Stomach (tissue), 9 donors: ENCODE data around the gene GRAMD1A. TPM values are rescaled to one million over a fixed set of nuclear protein-coding genes. Genes with fewer than 3 reads are reported as not detected.

Source experiments
- DNase-seq, 2 donors: peaks; one replicate each; pipeline versions ENCODE4 v3.0.0 to v3.0.0-alpha.2; 2013 to 2019
- H3K27ac ChIP-seq, 5 donors: fragments of 200-600 bp in 4 of 5; sonication (generic) in 4 of 5; one replicate each; pipeline ENCODE4 v1.5.1; 2013 to 2019; ENCODE audit warnings: mild to moderate bottlenecking in 1 of 5, moderate library complexity in 1 of 5
- H3K27me3 ChIP-seq, 3 donors: fragments of 200-600 bp; sonication (generic); one replicate each; pipeline ENCODE4 v1.5.1; 2017 to 2019; ENCODE audit warnings: mixed run types in 1 of 3
- H3K36me3 ChIP-seq, 4 donors: fragments of 200-600 bp; sonication (generic); 1 replicate in 3 of 4; 2 replicates in 1 of 4; pipeline ENCODE4 v1.5.1; 2016 to 2019
- H3K4me1 ChIP-seq, 4 donors: fragments of 200-600 bp; sonication (generic); one replicate each; pipeline ENCODE4 v1.5.1; 2016 to 2019
- H3K4me3 ChIP-seq, 4 donors: fragments of 200-600 bp; sonication (generic) in 3 of 4; one replicate each; pipeline ENCODE4 v1.5.1; 2016 to 2019; ENCODE audit warnings: mild to moderate bottlenecking in 1 of 4
- H3K9me3 ChIP-seq, 4 donors: fragments of 200-600 bp; sonication (generic); one replicate each; pipeline ENCODE4 v1.5.1; 2016 to 2019
- CTCF ChIP-seq, 7 experiments: fragments of 450-650 bp in 4 of 7; fragments of 200-600 bp in 3 of 7; sonication (generic) in 3 of 7; IDR thresholded peaks; one replicate each; pipeline ENCODE4 v1.5.1; 2016 to 2019; ENCODE audit warnings: antibody characterized with exemption in 7 of 7, control low read depth in 2 of 7, mild to moderate bottlenecking in 1 of 7
- EP300 ChIP-seq: sonication (generic); formaldehyde crosslinking; IDR thresholded peaks from one replicate; pipeline ENCODE4 v1.6.1; 2017; ENCODE audit warnings: antibody characterized with exemption
- POLR2A ChIP-seq, 4 donors: fragments of 450-650 bp; IDR thresholded peaks; one replicate each; pipeline ENCODE4 v1.6.1; 2016; ENCODE audit warnings: antibody characterized with exemption in 4 of 4, control low read depth in 2 of 4, mild to moderate bottlenecking in 1 of 4, moderate library complexity in 1 of 4
- POLR2AphosphoS5 ChIP-seq, 3 donors: sonication (generic); formaldehyde crosslinking; IDR thresholded peaks; one replicate each; pipeline ENCODE4 v1.6.1; 2016; ENCODE audit warnings: antibody characterized with exemption in 3 of 3
- WGBS, 5 donors: extraction: QIAGEN DNeasy Blood & Tissue Kit in 3 of 5; methylation state at CpG; one replicate each; pipeline versions ENCODE4 v1.1.5 to v1.1.7; 2013 to 2018; 5-methylcytosine and 5-hydroxymethylcytosine counted together
- intact Hi-C: fragments of 100-400 bp; cut with DNase I; formaldehyde crosslinking; loops from one replicate; pipeline ENCODE4 v1.15.1; 2023; ENCODE audit warnings: low total_unique reads
- polyA plus RNA-seq, 3 donors: library from polyadenylated mRNA; stranded (reverse); fragments of 200-250 nt; gene quantifications; one replicate each; pipeline ENCODE4 v1.2.3, GENCODE V29; 2013
- total RNA-seq, 5 donors: library from RNA; depleted of rRNA; stranded (reverse); fragments of >200 nt; gene quantifications; one replicate each; pipeline versions ENCODE4 v1.1.0 to v1.2.3, GENCODE V29; 2014 to 2016
- donor health status: healthy with polysubstance abuse.
- donor health status: Bipolar disorder and iron deficiency.
- donor health status: healthy.

Gene GRAMD1A
- total and polyA plus RNA-seq, 8 donors = 29.8 to 74.1 (median 45.1) TPM

DNA sequence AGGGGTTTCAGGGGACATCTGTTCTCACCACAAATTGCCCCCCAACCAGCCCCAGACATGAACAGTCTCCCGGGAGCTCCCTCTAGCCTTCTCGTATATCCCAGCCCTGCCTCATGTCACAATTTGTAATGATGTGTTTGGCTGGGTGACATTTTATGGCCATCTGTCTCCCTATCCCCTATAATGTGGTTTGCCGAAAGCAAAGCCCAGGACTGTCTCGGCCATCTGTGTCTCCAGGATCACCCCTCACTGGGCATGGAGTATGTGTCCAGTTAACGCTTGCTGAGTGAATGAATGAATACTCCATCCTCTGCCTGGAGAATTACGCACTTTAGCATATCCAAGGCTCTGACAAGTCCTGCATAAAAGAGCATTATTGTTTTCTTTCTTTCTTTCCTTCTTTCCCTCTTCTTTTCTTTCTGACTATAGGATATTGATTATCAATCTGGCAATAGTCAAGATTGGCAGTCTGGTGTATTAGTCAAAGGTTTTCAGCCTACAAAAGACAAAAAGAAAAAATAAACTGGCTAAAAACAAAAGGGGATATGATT is 56.5 kb downstream of the GRAMD1A start:
- Histone ChIP-seq H3K4me1 (no peaks in the 10 kb centered on the region), H3K27me3 (peaks cover 0 to 25% (median 0%) of the 10 kb centered on the region in 3 donors), H3K36me3 (no peaks in the 10 kb centered on the region), H3K9me3 (no peaks in the 10 kb centered on the region), H3K4me3 (no peak overlapping the region), H3K27ac (no peak overlapping the region)
- TF ChIP-seq POLR2A (IDR thresholded peaks at IDR 0.05) (no peak), CTCF (IDR thresholded peaks at IDR 0.05) (no peak)
- intact Hi-C loops = no loop called here
- no peak for DNase-seq
- 78 to 89% (median 80%) methylated on average over 5 to 6 of the region's 6 CpGs for WGBS, 5 donors

GRCh38 chr19:35058370-35058769 is 58.2 kb downstream of the GRAMD1A start:
- Histone ChIP-seq H3K36me3 (no peaks in the 10 kb centered on the region), H3K4me3 (no peak overlapping the region), H3K4me1 (no peaks in the 10 kb centered on the region), H3K27ac (no peak overlapping the region), H3K27me3 (peaks cover 0 to 25% (median 0%) of the 10 kb centered on the region in 3 donors), H3K9me3 (no peaks in the 10 kb centered on the region)
- intact Hi-C loops = no loop called here
- DNase-seq = no peak
- TF ChIP-seq EP300 = no peak
- no peak for TF ChIP-seq POLR2AphosphoS5 (IDR thresholded peaks at IDR 0.05)
- TF ChIP-seq CTCF (IDR thresholded peaks at IDR 0.05) = no peak
- TF ChIP-seq POLR2A (IDR thresholded peaks at IDR 0.05) = no peak
- 73 to 85% (median 83%) methylated on average over 2 of the region's 2 CpGs for WGBS, 5 donors

DNA sequence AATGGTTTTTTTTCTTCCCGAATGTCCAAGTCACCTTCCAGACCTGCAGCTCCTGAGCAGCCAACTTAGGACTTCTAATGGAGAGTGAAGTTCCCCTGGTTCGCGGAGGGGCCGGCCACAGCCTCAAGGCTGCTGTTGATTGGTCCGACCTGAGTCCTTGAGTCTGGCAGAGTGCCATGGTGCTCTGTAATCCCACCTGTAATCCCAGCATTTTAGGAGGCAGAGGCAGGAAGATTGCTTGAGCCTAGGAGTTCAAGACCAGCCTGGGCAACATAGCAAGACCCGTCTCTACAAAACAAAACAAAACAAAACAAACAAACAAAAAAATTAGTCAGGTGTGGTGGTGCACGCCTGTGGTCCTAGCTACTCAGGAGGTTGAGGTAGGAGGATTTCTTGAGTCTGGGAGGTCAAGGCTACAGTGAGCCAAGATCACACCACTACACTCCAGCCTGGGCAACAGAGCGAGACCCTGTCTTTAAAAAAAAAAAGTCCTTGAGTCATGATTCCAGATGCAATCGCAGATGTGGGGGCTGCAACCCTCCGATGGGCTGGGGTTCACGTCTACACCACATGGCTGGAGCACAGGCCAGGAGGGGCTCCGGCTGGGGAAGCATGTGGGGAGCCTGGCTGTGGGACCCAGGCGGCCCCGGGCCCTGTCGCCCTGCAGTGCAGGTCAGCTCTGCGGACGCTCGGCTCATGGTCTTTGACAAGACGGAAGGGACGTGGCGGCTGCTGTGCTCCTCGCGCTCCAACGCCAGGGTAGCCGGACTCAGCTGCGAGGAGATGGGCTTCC is 59.1 kb downstream of the GRAMD1A start:
- H3K27me3 ChIP-seq = peaks cover 0 to 25% (median 0%) of the 10 kb centered on the region in 3 donors
- WGBS, 5 donors = 87 to 93% (median 91%) methylated on average over 26 of the region's 26 CpGs
- no peak for DNase-seq
- no peaks in the 10 kb centered on the region for H3K9me3 ChIP-seq
- H3K27ac ChIP-seq = no peak overlapping the region
- H3K4me1 ChIP-seq = no peaks in the 10 kb centered on the region
- TF ChIP-seq EP300 (no peak), CTCF (IDR thresholded peaks at IDR 0.05) (no peak), POLR2A (IDR thresholded peaks at IDR 0.05) (no peak), POLR2AphosphoS5 (IDR thresholded peaks at IDR 0.05) (no peak)
- H3K36me3 ChIP-seq = no peaks in the 10 kb centered on the region
- no peak overlapping the region for H3K4me3 ChIP-seq
- intact Hi-C loops = no loop called here

GRCh38 chr19:35059799-35060091 is 59.6 kb downstream of the GRAMD1A start:
- no peaks in the 10 kb centered on the region for H3K4me1 ChIP-seq
- no peaks in the 10 kb centered on the region for H3K9me3 ChIP-seq
- no peaks in the 10 kb centered on the region for H3K36me3 ChIP-seq
- peaks cover 0 to 22% (median 0%) of the 10 kb centered on the region in 3 donors for H3K27me3 ChIP-seq
- DNase-seq = no peak
- intact Hi-C loops = no loop called here
- WGBS, 5 donors = 76 to 87% (median 83%) methylated on average over 12 to 15 of the region's 15 CpGs
- TF ChIP-seq EP300 (no peak), POLR2AphosphoS5 (IDR thresholded peaks at IDR 0.05) (no peak), POLR2A (IDR thresholded peaks at IDR 0.05) (no peak), CTCF (IDR thresholded peaks at IDR 0.05) (no peak)
- H3K4me3 ChIP-seq = no peak overlapping the region
- no peak overlapping the region for H3K27ac ChIP-seq
